Measurements from ENCODE around the gene ODF2L.

- no peak for TF ChIP-seq CTCF (IDR thresholded peaks at IDR 0.05)
- no peak for TF ChIP-seq ZFX (IDR thresholded peaks at IDR 0.05; ENCODE audit: borderline replicate concordance)
These were observed 25.5 kb downstream of the ODF2L start for GRCh38 chr1:86370601-86371022.
